IPS-NIHi11 (cell line): ENCODE results near the gene PML.
"Not testable (repeated sequence)": the region's sequence is repeated elsewhere in the genome, so short reads cannot be mapped to it uniquely, and the experiment has no call there.

Experiments used
- DNase-seq: peaks from one replicate; pipeline ENCODE4 v3.0.0; 2012; ENCODE audit warnings: mixed read lengths, low spot score

Gene PML

DNA sequence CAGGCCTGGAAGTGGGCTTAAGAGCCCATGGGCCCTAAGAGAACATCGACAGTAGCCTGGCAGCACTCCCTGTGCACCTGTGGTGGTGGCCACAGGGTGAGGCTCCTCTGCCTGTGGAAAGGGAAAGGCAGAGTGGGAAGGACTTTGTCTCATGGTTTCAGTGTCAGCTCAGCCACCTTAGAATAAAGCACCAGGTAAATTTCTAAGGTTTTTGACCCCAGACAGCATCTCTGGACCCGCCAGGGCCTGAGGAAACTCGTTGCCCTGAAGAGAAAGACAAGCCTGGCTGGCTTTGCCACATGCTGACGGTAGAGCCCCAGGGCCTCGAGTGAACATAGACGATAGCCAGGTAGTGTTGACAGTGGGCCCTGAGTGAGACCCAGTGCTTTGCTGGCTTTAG is 65.7 kb downstream of the PML start:
- no peak for DNase-seq

- no peak for DNase-seq
Measured at GRCh38 chr15:74062236-74062635, 67.7 kb downstream of the PML start.

- DNase-seq: no peak
Measured at GRCh38 chr15:74062671-74063070, 68.2 kb downstream of the PML start.

DNA sequence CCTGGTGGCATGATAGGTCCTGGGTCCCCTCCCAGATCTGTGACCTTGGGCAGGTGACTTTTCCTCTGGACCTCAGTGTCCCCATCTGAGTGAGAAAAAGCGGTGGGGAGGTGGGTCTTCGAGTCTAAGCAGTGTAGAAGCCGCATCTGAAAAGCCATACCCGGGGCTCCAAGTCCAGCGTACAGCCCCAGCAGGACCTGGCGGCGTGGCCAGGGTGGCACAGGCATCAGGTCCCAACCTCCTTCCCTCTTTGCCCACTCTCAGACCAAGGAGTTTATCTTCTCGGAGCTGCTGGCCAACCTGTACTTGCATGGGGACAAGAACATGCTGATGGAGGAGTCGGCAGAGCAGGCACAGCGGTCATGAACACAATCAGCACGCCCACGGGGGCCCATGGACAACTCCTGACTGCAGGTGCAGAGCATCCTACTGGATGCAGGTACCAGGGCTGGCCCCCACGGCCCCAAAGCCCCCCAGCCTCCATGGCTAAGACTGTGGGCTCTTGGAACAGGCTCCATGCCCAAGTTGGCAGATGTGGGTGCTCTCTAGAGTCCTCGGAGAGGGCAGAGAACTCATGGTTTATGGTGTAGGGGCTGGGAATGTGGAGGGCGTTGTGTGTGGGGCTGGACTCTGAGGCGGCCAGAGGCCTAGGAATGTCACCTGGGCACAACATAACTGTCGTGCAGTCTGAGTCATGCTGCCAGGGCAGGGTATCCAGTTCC is 69.1 kb downstream of the PML start:
- DNase-seq: not testable (repeated sequence)

- DNase-seq: not testable (repeated sequence)
Measured at GRCh38 chr15:74064183-74064582, 69.7 kb downstream of the PML start.

DNA sequence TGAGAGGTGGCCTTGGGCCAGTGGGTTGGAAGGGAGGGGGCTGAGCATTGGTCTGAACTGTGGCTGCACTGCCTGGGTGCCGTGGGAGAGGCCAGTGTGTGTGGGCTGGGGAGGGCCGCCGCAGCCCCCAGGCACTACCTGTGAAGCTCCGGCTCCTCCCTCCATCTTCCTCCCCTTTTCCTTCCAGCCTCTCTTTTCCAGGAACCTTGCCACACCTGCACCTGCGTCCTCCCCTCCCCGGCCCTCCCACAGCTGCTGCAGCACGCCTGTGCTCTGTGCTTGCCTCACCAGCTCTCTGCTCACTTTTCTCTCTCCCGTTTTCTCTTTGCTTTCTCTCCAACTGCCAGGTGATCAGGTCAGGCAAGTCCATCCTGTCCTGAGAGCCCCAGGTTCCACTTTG is 70.3 kb downstream of the PML start:
- not testable (repeated sequence) for DNase-seq

DNA sequence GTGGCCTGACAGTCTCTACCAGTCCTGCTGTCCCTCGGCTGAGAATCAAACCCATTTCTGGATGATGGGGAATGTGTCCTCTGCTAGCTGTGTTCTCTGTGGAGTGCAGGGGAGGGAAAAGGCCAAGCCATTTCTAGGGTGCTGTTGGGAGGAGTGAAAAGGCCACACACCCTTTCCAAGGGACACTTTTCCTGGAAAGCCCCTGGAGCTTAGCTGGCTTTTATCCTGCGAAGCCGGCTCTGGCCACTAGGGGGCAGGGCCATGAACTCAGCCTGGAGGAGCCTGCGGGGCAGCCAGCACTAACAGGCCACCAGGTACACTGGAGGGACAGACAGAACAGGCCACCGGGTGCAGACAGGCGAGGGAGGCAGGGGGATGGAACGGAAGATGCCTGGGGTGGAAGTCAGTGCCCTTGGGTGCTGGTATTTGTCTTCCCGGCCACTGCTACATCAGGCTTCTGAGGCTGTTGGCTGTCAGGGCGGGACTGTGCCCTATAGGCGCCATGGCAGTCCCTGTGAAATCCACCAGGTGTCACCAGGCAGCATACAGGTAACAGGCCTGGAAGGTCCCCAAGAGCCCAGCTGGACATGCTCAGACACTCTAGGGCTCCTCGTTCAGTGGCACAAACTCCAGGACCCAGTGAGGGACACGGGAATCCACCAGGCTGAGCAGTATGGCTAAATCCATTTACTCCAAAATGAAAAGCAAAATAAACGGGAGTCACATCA is 71.3 kb downstream of the PML start:
- DNase-seq: not testable (repeated sequence)

GRCh38 chr15:74071645-74072044 is 77.1 kb downstream of the PML start:
- DNase-seq: not testable (repeated sequence)

GRCh38 chr15:74072132-74072531 is 77.6 kb downstream of the PML start:
- DNase-seq: not testable (repeated sequence)

GRCh38 chr15:74072614-74073337 is 78.3 kb downstream of the PML start:
- not testable (repeated sequence) for DNase-seq

- DNase-seq: not testable (repeated sequence)
Measured at GRCh38 chr15:74075781-74076180, 81.3 kb downstream of the PML start.

- not testable (repeated sequence) for DNase-seq
Measured at GRCh38 chr15:74082450-74082849, 87.9 kb downstream of the PML start, which contains the start of gene GOLGA6A. Gene GOLGA6A (minus strand): TSS chr15:74082550. CDS start chr15:74082509, 41 bp downstream.

DNA sequence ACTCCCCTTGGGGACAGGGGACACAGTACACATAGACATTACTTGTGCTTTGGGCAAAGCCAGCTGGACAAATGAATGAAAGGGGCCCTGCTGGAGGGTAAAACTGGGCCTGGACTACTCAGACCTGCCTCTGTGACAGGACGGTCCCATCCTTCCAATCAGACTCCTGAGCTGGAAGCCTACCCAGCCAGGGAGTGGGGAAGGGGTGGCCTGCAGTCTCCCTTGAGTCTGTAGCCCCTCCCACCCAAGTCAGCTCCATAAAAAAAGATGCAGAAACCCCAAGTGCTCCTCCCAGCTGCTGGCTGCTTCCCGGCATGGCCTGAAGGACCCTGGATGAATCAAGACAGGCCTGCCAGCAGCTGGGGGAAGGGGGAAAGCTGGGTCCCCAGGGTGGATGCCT is 100.1 kb downstream of the PML start:
- not testable (repeated sequence) for DNase-seq

DNA sequence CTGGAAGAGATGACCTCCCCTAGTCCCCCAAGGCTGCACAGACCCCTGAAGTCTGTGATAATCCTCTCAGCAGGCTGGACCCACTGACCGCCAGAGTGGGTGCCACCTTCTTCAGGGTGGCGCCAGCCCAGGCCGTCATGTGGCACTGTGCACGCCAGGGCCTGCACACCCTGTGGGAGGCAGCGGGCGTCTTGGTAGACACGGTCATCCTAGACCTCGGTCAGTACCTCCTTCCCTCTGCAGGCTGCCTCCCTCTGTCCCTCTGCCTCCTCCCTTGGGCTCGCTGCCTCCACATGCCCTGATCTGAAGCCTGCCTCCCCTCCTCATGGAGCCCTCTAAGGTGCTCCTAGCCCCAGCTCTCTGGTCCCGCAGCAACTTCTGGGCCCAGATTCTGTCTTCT is 101.1 kb downstream of the PML start:
- not testable (repeated sequence) for DNase-seq

GRCh38 chr15:74096753-74097474 is 102.4 kb downstream of the PML start:
- not testable (repeated sequence) for DNase-seq
